ENCODE data around the gene TMPO.
"Not testable (repeated sequence)": the region's sequence is repeated elsewhere in the genome, so short reads cannot be mapped to it uniquely, and the experiment has no call there.

Gene TMPO

GRCh38 chr12:98509063-98509462 lies 6.3 kb upstream of the TMPO start:
- H3K27ac ChIP-seq, result no peak overlapping the region
- ChIA-PET CTCF (no interaction called here), POLR2A (ENCODE audit: low non-redundant PET) (no interaction called here)
- no peak for DNase-seq (ENCODE audit: low spot score)
- TF ChIP-seq, protein P1, sequence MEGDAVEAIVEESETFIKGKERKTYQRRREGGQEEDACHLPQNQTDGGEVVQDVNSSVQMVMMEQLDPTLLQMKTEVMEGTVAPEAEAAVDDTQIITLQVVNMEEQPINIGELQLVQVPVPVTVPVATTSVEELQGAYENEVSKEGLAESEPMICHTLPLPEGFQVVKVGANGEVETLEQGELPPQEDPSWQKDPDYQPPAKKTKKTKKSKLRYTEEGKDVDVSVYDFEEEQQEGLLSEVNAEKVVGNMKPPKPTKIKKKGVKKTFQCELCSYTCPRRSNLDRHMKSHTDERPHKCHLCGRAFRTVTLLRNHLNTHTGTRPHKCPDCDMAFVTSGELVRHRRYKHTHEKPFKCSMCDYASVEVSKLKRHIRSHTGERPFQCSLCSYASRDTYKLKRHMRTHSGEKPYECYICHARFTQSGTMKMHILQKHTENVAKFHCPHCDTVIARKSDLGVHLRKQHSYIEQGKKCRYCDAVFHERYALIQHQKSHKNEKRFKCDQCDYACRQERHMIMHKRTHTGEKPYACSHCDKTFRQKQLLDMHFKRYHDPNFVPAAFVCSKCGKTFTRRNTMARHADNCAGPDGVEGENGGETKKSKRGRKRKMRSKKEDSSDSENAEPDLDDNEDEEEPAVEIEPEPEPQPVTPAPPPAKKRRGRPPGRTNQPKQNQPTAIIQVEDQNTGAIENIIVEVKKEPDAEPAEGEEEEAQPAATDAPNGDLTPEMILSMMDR (conservative IDR thresholded peaks at IDR 0.05; ENCODE audit: low read depth), result no peak

- CTCF ChIA-PET; DNase-seq (ENCODE audit: low spot score); H3K27ac ChIP-seq; POLR2A ChIA-PET (ENCODE audit: low non-redundant PET): not testable (repeated sequence)
Measured at GRCh38 chr12:98511806-98512205, 3.6 kb upstream of the TMPO start.

DNA sequence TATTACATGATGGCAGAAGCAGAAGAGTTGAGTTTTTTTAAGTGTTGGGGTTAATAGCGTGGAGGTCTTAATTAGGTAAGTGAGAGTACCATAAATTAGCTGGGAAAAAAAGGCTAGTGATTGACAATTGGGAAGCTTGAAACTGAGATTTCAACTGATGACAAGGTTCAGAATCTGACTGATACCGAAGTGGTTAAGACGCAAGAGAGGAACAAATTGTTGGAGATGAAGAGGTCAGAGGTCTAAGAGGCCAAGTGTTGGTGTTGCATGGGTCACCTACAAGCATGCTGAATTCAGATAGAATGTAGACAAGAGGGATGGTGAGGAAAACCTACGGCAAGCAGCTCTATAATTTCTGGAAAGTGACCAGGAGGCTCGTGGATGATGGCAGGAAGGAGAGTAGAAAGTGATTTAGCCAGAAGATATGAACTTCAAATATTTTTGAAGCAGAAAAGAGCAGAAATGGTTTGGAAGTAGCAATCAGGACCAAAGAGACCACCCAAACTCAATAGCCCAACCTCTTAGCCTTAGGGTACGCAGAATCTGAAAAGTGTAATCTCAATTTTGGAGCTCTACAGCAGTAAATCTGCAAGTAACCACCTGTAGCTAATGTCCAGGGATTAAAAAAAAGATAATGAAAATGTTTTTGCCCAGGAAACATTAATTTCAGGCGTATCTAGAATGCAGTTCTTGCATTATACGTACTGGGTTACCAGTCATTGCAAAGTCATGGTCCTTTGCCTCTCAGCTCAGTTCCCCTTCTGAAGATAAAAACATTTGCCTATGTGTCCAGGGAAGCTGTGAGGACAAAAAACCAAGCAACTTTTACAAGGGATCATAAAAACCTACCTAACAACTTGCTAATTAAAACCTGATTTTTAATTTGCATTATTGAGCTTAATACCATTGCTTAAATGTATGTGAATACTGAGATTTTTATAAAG lies 1.7 kb upstream of the TMPO start:
- H3K27ac ChIP-seq, result no peak overlapping the region
- TF ChIP-seq, protein P1 (conservative IDR thresholded peaks at IDR 0.05; ENCODE audit: low read depth), result no peak
- no peak for DNase-seq (ENCODE audit: low spot score)
- POLR2A ChIA-PET (ENCODE audit: low non-redundant PET), result no interaction called here
- CTCF ChIA-PET, result interaction anchor here (0.6 to 1.5 kb wide), 2 partner anchors 23 to 89 kb away, joined by 3 read pairs; no protein-coding TSS in a partner anchor

DNA sequence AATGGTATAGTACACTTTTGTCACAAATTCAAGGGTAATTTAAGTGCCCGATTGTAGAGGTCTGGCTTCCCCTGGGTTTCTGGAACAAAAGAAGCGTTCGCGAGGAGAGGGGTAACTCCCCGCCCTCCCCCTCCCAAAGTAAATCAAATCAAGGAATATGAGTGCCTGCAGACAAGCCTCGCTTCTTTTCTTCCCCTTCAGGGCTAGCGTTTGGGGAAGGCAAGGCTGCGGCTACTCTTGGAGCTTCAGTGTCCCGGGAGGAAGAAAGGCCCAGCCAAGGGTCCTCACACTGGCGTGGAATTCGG lies 456 bp upstream of the TMPO start:
- POLR2A ChIA-PET (ENCODE audit: low non-redundant PET), result interaction anchor here (0.7 to 1.4 kb wide), 2 partner anchors 24 to 1748 kb away, joined by 5 to 7 read pairs; no protein-coding TSS in a partner anchor
- H3K27ac ChIP-seq, result peak overlapping the region; percentile 98
- TF ChIP-seq, protein P1 (conservative IDR thresholded peaks at IDR 0.05; ENCODE audit: low read depth), result no peak
- peak; percentile 20 for DNase-seq (ENCODE audit: low spot score)
- CTCF ChIA-PET, result interaction anchor here (0.7 to 1.6 kb wide), 2 partner anchors 9 to 23 kb away, joined by 3 read pairs; no protein-coding TSS in a partner anchor

GRCh38 chr12:98516111-98516873 lies 902 bp downstream of the TMPO start:
- POLR2A ChIA-PET (ENCODE audit: low non-redundant PET), result interaction anchor here (0.5 to 1.4 kb wide), 5 partner anchors 11 to 100 kb away, joined by 3 to 5 read pairs (median 5); no protein-coding TSS in a partner anchor
- TF ChIP-seq, protein P1 (conservative IDR thresholded peaks at IDR 0.05; ENCODE audit: low read depth), result peak; percentile 83
- DNase-seq (ENCODE audit: low spot score), result peak; percentile 64
- CTCF ChIA-PET, result interaction anchor here (0.5 to 1.6 kb wide), 6 partner anchors 9 to 146 kb away, joined by 3 to 4 read pairs (median 4); no protein-coding TSS in a partner anchor
- peak overlapping the region; percentile 98 for H3K27ac ChIP-seq

GRCh38 chr12:98519257-98519907 lies 4.0 kb downstream of the TMPO start:
- ChIA-PET POLR2A (ENCODE audit: low non-redundant PET) (interaction anchor here (0.6 kb wide), 1 partner anchor 1172 kb away, joined by 3 read pairs; no protein-coding TSS in a partner anchor), CTCF (interaction anchor here (0.6 kb wide), 1 partner anchor 28 kb away, joined by 3 read pairs; no protein-coding TSS in a partner anchor)
- TF ChIP-seq, protein P1 (conservative IDR thresholded peaks at IDR 0.05; ENCODE audit: low read depth), result no peak
- DNase-seq (ENCODE audit: low spot score), result no peak
- peak overlapping the region; percentile 48; the same call in 1 of the 2 replicates for H3K27ac ChIP-seq
